Measurements from ENCODE around the gene RITA1.

Gene RITA1

GRCh38 chr12:113180333-113180732 is 5.2 kb upstream of the RITA1 start:
- no peak for DNase-seq

GRCh38 chr12:113181975-113182374 is 3.5 kb upstream of the RITA1 start:
- no peak for DNase-seq

- DNase-seq: no peak
These were observed 2.4 kb upstream of the RITA1 start for GRCh38 chr12:113183030-113183589.

- DNase-seq: peak in 1 of 4 experiments; percentile 83
These were observed 1.2 kb upstream of the RITA1 start for GRCh38 chr12:113184098-113184899.

GRCh38 chr12:113184900-113185179 is 681 bp upstream of the RITA1 start:
- peak; percentile 91 to 96 (median 94) for DNase-seq

- DNase-seq: peak in 1 of 4 experiments; percentile 13
These were observed 478 bp downstream of the RITA1 start for GRCh38 chr12:113186033-113186365.

- DNase-seq: no peak
These were observed 1.3 kb downstream of the RITA1 start for GRCh38 chr12:113186666-113187325.

GRCh38 chr12:113189361-113189760 is 3.8 kb downstream of the RITA1 start:
- no peak for DNase-seq

- peak in 1 of 4 experiments; percentile 30 for DNase-seq
These were observed 5.2 kb downstream of the RITA1 start for GRCh38 chr12:113190761-113191160.

GRCh38 chr12:113191227-113191626 is 5.7 kb downstream of the RITA1 start:
- DNase-seq: no peak

GRCh38 chr12:113194971-113195391 is 9.5 kb downstream of the RITA1 start:
- no peak for DNase-seq

- no peak for DNase-seq
These were observed 10.1 kb downstream of the RITA1 start for GRCh38 chr12:113195598-113195997.

GRCh38 chr12:113196582-113196981 is 11.1 kb downstream of the RITA1 start:
- DNase-seq: no peak

GRCh38 chr12:113196990-113197389 is 11.5 kb downstream of the RITA1 start:
- DNase-seq: peak; percentile 78 to 89 (median 87)

- DNase-seq: no peak
These were observed 12.1 kb downstream of the RITA1 start for GRCh38 chr12:113197518-113198077.

- DNase-seq: no peak
These were observed 12.8 kb downstream of the RITA1 start for GRCh38 chr12:113198296-113198695.

- peak; percentile 58 to 78 (median 76) for DNase-seq
These were observed 14.7 kb downstream of the RITA1 start for GRCh38 chr12:113200021-113200797.

GRCh38 chr12:113201187-113202177 is 16.0 kb downstream of the RITA1 start:
- DNase-seq: no peak

- DNase-seq: peak in 3 of 4 experiments; percentile 41 to 46 (median 41)
These were observed 17.0 kb downstream of the RITA1 start for GRCh38 chr12:113202300-113203075.

All from suppressor macrophage (primary cell).